SK-N-DZ (cell line): ENCODE results near the gene COL17A1.
A peak's percentile ranks its signal among the peaks of the same experiment; 100 is the strongest.

Source experiments
- DNase-seq: peaks from one replicate; pipeline ENCODE4 v3.0.0-alpha.2; 2015; ENCODE audit warnings: low spot score

COL17A1 gene

DNA sequence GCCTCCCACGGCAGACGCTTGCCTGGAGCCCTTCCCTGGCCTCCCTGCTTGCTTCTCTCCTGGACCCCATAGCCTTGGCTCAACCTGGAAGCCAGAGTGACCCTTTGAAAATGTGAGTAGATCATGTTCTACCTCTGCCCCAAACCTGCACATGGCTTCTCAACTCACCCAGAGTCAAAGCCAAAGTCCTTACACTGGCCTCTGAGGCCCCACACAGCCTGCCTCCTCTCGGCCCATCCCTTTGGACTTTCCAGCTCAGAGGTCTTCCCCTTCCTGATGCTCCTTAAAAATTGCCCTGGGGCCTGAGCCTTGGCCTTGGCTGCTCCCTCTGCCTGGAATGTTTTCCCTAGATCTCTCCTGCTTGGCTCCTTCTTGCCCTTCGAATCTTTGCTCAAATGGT is 32.5 kb downstream of the COL17A1 start:
- no peak for DNase-seq

DNA sequence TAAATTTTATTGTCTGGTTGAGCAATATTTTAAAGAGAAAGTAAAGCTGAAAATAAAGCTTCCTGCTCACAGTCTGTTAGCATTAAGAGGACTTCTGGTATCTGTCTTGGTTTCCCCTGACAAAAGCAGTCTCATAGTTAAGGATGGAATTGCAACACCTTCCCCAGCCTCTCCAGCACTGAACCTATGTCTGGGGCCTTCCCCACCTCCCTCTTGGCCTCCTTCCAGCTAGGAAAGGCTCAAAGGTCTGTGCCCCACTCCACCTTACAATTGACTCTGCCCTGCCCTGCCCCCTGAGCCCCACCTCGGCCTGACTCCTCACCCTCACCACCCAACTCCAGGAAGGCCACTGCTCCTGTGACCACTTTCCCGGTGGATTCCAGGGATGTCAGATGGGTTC is 33.2 kb downstream of the COL17A1 start:
- no peak for DNase-seq

DNA sequence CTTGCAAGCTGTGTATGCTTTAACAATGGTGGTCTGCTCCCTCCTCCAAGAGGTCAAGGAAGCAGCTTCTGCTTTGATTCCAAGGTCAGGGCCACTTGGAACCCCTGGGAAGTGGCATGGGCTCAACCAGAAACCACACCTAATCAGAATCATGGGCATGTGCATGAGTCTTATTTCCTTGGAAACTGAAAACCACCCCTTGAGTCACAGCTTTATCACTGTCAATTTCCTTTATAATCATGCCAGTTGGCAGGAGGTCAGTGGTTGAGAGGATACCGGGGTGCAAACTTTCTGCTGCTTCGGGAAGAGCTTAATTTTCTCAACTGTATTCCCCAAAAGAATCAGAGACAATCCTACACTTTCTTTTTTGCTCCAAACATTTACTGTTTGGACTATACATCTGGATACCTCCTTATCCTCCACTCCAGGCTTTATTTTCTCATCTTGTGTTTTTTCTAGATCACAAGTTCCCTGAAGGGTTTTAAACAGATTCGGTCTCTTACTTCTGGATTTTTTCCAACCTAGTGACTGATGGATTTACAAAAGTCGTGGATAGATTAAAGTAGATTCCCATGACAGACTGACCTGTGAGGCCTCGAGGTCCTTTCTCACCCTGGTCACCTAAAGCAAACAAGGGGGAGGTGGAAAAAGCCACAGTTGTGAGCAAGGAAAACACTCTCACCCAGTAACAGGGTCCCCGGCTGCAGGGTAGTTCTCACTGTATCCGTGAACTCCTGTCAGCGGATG is 36.0 kb downstream of the COL17A1 start:
- no peak for DNase-seq

DNA sequence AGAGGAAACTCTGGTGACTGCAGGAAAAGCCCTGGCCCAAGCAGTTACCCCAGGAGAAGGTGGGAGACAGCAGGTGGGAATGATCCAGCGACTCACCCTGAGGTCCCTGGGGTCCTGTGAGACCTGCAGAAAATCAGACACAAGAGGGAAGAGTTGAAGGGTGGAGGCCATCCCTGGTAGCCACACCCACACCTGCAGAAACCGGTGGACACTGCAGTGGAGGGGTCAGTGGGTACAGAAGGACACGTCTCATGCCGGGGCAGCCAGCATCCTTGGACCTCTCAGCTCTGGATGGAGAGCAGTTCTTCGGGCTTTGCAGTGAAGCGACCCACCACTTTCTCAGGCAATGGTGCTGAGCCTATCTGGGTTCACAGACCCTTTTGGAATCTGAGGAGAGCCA is 39.0 kb downstream of the COL17A1 start:
- DNase-seq: no peak

DNA sequence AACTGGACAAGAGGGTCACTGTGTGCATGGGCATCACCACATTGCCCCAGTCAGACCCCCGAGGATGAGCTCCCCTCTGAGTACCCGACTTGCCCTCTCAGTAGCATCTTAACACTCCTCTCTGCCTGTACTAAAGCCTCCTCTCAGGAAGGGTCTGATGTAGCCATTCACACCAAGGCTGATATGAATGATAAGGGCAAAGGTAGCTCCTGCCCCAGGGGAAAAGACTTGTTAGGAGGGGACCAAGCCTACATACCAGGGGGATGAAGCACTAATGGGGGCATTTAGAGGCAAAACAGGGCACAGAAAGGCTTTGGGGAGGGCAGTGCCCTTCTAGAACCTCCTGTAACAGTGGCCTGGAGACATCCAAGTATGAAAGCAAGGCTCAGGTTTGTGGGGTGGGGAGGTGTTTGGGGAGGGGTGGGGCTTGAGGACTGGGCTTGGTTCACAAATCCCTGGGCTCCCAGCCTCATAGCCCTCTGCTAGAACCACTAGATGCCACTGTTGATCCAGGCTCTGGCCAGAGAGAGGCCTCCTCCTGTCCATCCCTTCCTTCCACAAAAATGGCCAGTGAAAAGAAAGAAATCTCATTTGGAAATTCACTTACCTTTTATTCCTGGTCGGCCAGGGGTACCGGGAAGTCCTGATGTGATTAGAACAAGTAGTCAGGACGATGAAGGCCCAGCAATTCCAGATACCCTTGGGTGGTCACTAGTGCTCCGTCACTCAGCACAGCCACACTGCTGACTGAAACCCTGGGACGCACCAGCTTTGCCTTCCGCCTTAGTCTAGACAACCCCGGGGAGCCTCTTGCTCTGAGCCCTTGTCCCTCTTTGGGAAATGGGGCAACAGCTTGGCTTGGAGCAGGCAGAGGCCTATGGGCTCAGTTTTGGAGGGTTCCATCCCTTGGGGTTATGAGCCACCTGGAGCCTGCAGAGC is 40.3 kb downstream of the COL17A1 start:
- DNase-seq: peak; percentile 42

DNA sequence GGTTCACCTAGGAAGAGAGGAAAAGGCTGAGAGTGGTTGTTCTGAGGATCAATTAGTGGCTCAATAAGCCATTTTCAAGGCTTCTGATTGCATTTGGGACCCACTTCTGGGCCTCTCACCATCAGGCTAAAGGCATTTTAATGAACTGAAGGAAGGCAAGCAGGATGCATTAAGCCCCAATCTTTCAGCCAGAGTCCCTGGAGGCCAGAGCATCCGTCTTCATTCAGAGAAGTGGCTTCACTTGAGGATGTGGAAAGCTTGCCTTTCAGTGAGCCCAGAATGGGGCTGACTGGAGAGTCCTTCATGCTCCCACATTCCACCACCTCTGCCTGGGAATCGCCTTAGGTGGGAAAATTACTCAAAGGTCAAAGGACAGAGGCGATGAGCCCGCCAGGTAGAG is 41.8 kb downstream of the COL17A1 start:
- no peak for DNase-seq

DNA sequence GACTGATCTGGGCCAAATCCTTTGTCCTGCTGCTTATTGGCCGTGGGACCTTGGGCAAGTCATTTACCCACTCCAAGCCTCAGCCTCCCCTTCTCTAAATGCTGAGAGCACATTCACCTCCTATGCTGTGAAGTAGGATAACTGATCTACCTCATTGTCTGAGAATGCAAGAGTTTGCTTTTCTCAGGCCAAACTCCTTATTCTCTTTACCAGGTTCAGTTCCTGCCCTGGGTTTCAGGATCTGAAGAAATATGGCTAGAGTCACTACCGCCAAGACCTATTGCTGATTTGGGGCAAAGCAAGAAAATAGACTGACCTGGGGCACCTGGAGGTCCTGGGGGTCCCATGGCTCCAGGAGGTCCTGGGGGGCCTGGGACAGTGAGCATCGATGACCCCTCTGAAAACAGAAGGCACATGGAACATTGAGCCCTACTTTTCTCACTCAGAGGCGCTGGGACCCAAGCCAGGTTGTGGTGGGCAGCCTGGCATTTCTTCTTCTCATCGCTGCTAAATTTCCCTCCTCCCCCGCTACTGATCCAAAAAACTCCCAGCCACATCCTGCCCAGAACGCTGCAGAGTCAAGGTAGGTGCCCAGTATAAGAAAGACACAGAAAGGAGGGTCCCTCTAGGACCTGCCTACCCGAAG is 42.4 kb downstream of the COL17A1 start:
- DNase-seq: no peak

DNA sequence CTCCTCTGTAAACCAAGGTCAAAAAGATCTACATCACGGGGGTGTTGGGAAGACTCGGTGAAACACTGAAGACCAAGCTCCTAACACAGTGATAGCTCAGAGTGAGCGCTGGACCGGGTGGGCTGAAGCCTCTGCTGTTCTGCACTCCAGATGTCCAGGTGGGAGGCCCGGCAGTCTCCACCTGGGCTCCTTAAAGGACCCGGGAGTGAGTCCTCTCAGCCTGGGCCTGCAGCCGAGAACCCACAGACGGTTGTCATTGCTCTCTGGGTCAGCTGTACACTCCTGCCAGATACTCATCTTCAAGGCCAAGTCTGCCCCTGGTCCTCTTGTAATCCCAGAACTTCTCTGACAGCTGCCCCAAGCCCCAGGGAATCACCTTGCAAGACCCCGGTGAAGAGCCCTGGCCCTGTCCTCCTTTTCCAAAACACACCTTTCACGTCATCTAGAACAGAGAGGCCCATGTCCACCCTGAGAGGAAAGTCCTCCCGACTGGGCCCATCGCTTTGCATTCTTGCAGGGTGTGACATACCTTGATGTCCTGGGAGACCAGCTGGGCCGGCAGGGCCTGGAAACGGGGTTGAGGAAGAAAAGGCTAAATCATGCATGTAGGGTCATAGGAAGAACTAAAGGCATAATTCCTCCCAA is 43.7 kb downstream of the COL17A1 start:
- no peak for DNase-seq

DNA sequence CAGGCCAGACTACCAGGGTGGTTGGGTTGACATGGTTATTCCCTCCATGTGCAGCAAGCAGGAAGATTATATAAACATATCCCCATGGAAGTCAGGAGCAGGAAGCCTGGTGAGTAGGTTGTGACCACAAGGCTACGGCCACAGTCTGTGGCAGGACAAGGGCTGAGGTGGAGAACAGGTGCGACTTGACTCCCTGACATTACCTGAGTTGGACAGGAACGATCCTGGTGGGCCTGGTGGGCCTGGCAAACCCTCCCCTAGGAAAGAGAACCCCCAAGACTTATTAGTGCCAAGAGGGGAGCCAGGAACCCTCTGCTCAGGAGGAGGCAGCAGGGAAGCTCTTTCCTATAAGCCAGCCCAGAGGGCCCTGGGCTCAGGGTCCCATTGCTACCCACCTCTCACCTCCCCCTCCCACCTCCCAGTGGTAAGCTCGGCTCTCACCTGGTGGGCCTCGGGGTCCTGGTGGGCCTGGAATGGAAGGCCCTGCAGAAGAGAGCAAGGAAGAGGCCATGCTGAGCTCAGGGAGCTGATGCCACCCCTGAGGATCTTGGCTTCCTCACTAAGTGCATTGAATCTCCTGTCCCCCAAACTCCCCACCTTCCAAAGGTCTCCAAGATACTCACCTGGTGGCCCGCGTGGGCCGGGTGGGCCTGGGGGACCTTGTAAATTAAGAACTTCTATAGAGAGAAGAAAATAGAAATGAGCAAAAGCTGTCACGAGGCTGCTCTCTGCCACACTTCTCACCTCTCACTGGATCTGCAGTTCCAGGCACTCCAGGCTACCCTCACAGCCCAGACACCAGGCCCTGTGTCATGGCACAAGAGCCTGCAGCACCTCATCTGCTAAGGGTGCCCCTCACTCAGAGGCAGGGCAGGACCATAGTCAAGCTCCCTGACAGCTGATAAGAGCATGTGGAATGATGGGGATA is 44.6 kb downstream of the COL17A1 start:
- DNase-seq: no peak

DNA sequence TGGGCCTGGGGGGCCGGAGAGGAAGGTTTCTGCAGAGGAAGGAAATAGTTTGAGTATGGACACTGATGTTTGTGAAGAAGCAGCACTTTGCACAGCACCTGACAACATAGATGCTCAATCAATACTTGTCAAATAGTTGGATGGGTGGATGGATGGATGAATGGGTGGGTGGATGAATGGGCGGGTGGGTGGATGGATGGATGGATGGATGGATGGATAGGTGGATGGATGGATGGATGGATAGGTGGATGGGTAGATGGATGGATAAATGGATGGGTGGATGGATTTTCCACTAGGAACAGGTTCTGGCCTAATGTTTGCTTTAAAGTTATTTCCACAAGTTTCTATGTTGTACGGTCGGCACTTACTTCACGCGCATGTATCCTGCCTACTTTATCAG is 45.3 kb downstream of the COL17A1 start:
- no peak for DNase-seq

DNA sequence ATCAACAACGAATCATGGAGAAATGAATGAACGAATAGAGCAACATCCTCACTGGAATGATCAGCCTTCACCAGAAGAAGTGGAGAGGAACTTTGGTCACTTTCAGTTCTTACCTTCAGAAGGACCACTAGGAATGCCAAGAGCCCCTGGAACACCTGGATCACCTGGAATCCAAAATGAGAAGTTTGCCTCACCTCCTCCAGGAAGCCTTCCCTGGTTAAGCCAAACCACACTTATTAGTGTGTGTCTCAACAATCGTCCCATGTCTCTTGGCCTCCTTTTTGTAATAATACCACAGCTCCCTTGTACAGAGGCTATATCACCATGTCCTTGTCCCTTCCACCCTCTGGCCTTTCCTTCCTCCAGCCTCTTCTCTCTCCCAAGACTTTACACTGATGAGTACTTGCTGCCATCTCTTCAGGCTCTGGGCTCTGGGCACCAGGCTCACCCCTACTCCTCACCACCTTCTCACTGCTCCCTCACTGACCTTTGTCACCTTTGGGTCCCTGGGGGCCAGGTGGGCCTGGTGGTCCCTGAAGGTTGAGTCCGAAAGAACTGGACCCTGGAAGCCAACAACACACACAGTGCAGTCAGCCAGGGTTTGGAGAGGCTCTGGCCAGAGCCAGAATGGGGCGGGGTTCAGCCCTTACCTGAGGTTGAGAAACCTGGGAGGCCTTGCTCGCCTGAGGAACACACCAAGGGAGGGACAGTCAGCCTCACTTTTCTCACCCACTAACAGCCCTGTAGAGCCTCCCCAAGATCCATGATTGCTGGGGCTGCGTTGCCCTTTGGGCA is 46.5 kb downstream of the COL17A1 start:
- DNase-seq: no peak

DNA sequence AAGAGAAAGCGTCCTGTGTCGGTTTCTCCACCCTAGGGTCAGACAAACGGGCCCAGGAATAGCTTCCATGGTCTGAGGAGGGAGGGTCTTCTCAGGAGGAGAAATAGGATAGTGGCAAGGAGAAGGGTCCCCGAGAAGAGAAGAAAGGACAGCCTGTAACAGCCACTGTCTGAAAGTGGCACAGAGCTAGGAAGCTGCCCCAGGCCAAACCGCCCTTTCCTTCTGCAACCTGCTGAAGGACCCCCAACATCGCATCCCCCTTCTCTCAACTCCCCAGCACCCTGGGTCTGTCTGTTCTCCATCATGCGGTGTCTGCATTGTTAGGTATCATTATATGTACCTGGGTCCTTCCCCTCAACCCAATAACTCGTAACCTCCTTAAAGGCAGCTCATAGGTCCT is 47.1 kb downstream of the COL17A1 start:
- DNase-seq: no peak

DNA sequence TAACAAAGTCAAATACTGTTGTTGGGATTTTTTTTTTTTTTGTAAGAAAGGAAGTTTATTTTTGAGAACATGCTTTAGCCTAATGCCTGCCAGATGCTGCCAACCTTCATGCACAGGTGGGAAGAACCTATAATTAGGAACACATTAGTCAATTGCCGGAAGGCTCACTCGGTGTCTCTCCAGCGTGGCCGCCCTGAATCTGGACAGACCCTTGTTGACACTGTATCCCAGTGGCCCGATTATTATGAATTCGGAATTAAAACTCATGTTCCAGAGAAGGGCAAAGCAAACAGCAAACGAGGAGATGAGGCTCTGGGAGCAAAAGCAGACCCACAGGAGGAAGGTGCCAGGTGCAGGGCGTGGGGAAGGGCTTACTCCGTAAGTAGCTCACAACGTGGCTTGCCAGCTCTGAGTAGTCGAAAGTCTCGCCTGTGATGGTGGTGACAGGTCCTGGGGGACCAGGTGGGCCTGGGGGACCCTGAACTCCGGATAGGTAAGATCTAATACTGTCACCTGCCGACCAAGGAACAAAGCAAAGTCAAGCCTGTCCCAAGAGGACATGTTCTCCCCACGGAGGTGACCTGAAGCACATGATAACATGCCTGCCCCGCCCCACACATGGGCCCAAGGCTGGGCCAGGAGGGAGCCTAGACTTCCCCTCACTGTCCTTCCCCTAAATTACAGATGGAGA is 48.3 kb downstream of the COL17A1 start:
- DNase-seq: no peak

DNA sequence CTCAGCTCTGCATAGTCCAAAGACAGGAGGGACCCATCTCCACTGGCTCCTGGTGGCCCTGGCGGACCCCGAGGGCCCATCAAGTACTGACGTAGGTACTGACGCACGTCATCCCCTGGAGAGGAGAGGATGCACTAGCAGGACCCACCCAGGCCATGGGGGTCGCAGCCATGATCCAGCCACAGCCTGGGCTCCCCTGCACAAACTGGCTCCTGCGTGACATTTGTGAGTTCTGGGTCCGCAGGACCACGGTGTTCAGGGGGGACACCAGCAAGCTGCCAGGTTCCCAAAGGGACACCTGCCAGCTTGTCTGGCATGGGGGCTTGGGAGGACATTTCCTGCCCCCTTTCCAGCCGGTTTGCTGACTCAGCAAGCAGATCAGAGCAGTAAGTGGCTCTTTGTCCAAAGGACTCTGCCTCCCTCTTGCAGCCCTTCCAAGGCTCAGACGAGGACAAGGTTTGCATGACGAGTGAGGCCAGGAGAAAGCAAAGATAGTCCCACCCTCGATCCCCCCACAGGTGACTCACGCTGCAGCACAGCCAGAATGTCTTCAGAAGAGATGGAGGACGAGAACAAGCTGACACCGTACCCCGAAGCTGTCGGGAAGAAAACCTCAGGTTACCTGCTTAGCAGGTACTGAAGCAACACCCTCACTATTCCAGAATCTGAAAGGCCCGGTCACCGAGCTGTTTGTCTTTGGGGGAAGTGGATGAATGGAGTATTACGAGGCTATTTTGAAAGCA is 49.0 kb downstream of the COL17A1 start:
- DNase-seq: no peak

DNA sequence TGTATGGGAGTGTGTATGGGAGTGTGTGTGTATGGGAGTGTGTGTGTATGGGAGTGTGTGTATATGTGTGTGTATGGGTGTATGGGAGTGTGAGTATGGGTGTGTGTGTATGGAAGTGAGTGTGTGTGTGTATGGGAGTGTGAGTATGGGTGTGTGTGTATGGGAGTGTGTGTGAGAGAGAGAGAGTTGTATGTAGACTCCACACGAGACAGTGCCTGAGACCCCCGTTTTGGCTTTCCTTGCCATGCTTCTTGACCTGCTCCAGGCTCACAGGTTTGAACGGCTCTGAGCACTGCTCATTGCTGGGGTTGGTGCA is 49.7 kb downstream of the COL17A1 start:
- DNase-seq: no peak

DNA sequence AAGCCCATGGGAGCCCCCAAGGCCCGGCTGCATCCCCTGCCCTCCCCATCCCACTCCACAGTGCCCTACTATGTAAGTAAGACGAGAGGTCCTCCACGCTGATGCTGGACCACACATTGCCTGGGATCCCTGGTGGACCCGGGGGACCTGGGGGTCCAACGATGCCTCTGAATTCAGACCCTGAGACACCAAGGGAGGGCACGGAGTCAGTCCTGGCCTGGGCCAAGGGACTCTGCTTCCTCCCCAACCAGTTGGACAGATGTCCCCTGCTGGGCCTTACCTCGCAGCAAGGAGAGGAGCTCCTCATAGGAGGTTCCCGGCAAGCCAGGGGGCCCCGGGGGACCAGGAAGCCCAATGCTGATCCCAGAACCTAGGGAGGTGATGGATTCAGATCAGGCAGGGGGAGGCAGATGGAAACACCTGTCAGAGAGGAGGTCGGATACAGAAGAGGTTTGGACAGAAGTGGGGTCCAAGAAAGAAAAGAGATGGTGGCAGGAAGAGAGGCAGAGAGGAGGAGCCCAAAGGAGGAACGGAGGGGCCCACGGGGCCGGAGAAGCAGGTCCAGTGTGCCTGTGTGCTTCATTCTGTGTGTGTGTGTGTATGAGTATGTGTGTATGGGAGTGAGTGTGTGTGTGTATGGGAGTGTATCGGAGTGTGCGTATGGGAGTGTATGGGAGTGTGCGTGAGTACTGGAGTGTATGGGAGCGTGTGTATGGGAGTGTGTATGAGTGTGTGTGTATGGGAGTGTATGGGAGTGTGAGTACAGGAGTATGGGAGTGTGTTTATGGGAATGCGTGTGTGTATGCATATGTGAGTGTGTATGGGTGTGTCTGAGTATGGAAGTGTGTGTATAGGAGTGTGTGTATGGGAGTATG is 50.2 kb downstream of the COL17A1 start:
- DNase-seq: no peak

DNA sequence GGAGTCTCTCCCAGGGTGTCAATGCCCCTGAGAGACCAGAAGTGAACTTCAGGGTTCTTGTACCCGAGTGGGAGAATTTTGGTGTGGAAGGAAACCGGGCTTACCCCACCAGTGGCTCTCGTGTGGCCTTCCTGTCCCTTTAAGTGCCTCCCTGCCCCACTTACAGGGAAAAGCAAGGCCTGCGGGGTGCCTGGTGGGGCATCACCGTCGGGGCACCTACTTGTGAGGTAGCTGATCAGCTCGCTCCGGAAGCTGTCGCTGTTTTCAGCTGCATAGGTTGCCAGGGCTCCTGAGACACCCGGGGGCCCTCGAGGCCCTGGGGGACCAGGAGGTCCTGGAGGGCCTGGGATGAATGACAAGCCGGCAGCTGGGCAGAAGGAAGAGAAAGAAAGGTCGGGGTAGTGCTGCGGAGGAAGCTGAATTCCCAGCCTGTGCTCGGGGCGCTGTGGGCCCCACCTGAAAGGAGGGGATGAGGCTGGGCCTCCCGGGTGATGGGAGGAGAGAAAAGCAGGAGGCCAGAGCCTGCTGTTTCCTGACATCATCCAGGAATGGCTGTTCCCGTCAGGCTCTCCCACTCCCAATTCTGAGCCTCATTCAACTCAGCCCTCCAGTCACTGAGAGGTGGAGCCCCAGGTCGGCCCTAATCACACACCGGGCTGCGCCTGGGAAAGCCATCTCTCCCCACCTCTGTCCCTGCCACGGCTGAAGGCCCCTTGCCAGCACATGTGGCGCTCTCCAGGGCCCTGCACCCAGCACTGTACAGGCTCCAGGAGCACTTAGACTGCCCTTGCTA is 51.1 kb downstream of the COL17A1 start:
- no peak for DNase-seq
